Adipocyte (in vitro differentiated cells): ENCODE data around the gene NTN1.

Source experiments
- DNase-seq: peaks from one replicate; pipeline ENCODE4 v3.0.0-alpha.2; 2015; ENCODE audit warnings: low read depth
- H3K27me3 ChIP-seq: replicated peaks from 2 replicates; pipeline ENCODE4 v1.7.0; 2013; ENCODE audit warnings: mild to moderate bottlenecking, low read length, moderate library complexity; ENCODE audit not compliant: control insufficient read depth, insufficient read depth
- H3K36me3 ChIP-seq: 2 replicates; pipeline ENCODE4 v1.7.0; 2013; ENCODE audit warnings: low read length, mild to moderate bottlenecking, moderate library complexity; ENCODE audit not compliant: control insufficient read depth, insufficient read depth, severe bottlenecking
- H3K4me1 ChIP-seq: 2 replicates; pipeline ENCODE4 v1.7.0; 2013; ENCODE audit warnings: mild to moderate bottlenecking, low read length, moderate library complexity; ENCODE audit not compliant: control insufficient read depth, insufficient read depth
- H3K4me3 ChIP-seq: 2 replicates; pipeline ENCODE4 v1.7.0; 2013; ENCODE audit warnings: mild to moderate bottlenecking, low read length, moderate library complexity
- H3K9ac ChIP-seq: 2 replicates; pipeline ENCODE4 v1.7.0; 2013; ENCODE audit warnings: mild to moderate bottlenecking, low read length, moderate library complexity
- H3K9me3 ChIP-seq: 2 replicates; pipeline ENCODE4 v1.7.0; 2013; ENCODE audit warnings: mild to moderate bottlenecking, low read length, moderate library complexity; ENCODE audit not compliant: control insufficient read depth

The NTN1 gene

GRCh38 chr17:9115214-9116191 lies 94.2 kb downstream of the NTN1 start:
- peak; percentile 48 for DNase-seq
- peak overlapping the region; percentile 80 for H3K4me3 ChIP-seq

GRCh38 chr17:9116311-9116835 lies 95.1 kb downstream of the NTN1 start:
- peaks cover 7% of the 10 kb centered on the region for H3K27me3 ChIP-seq
- H3K4me1 ChIP-seq = peaks cover 8% of the 10 kb centered on the region
- H3K9me3 ChIP-seq = peaks cover 4% of the 10 kb centered on the region
- no peak overlapping the region for H3K4me3 ChIP-seq
- no peak for DNase-seq
- H3K36me3 ChIP-seq = no peaks in the 10 kb centered on the region
- no peak overlapping the region for H3K9ac ChIP-seq

More at GRCh38 chr17:9115214-9116191, 94.2 kb downstream of the NTN1 start:
- Histone ChIP-seq H3K27me3 (peaks cover 2% of the 10 kb centered on the region), H3K9ac (peak overlapping the region; percentile 75), H3K4me1 (peaks cover 8% of the 10 kb centered on the region), H3K36me3 (no peaks in the 10 kb centered on the region), H3K9me3 (peaks cover 4% of the 10 kb centered on the region)

- no peak overlapping the region for H3K9ac ChIP-seq
- peaks cover 4% of the 10 kb centered on the region for H3K9me3 ChIP-seq
- no peak for DNase-seq
- H3K36me3 ChIP-seq = no peaks in the 10 kb centered on the region
- peaks cover 8% of the 10 kb centered on the region for H3K4me1 ChIP-seq
- no peak overlapping the region for H3K4me3 ChIP-seq
- peaks cover 7% of the 10 kb centered on the region for H3K27me3 ChIP-seq
Observed at GRCh38 chr17:9116861-9117568, 95.7 kb downstream of the NTN1 start.

GRCh38 chr17:9120471-9120870 lies 99.2 kb downstream of the NTN1 start:
- H3K27me3 ChIP-seq = peaks cover 10% of the 10 kb centered on the region
- H3K4me3 ChIP-seq = no peak overlapping the region
- no peaks in the 10 kb centered on the region for H3K36me3 ChIP-seq
- H3K9me3 ChIP-seq = peaks cover 4% of the 10 kb centered on the region
- peaks cover 4% of the 10 kb centered on the region for H3K4me1 ChIP-seq
- no peak overlapping the region for H3K9ac ChIP-seq
- DNase-seq = no peak

- Histone ChIP-seq H3K4me1 (no peaks in the 10 kb centered on the region), H3K4me3 (no peak overlapping the region), H3K9ac (no peak overlapping the region), H3K9me3 (peaks cover 4% of the 10 kb centered on the region), H3K27me3 (peaks cover 10% of the 10 kb centered on the region), H3K36me3 (no peaks in the 10 kb centered on the region)
- no peak for DNase-seq
Observed at GRCh38 chr17:9121186-9121820, 100.0 kb downstream of the NTN1 start.

GRCh38 chr17:9123594-9124553 lies 102.6 kb downstream of the NTN1 start:
- no peaks in the 10 kb centered on the region for H3K36me3 ChIP-seq
- H3K4me3 ChIP-seq = no peak overlapping the region
- no peak for DNase-seq
- H3K9ac ChIP-seq = no peak overlapping the region
- no peaks in the 10 kb centered on the region for H3K4me1 ChIP-seq
- peaks cover under 1% of the 10 kb centered on the region for H3K9me3 ChIP-seq
- peaks cover 10% of the 10 kb centered on the region for H3K27me3 ChIP-seq

GRCh38 chr17:9124554-9124935 lies 103.2 kb downstream of the NTN1 start:
- Histone ChIP-seq H3K27me3 (peaks cover 10% of the 10 kb centered on the region), H3K9ac (no peak overlapping the region), H3K36me3 (no peaks in the 10 kb centered on the region), H3K4me3 (no peak overlapping the region), H3K9me3 (no peaks in the 10 kb centered on the region), H3K4me1 (no peaks in the 10 kb centered on the region)
- DNase-seq = no peak

- Histone ChIP-seq H3K4me1 (no peaks in the 10 kb centered on the region), H3K4me3 (no peak overlapping the region), H3K27me3 (peaks cover 12% of the 10 kb centered on the region), H3K36me3 (no peaks in the 10 kb centered on the region), H3K9me3 (no peaks in the 10 kb centered on the region), H3K9ac (no peak overlapping the region)
- no peak for DNase-seq
Observed at GRCh38 chr17:9125722-9126121, 104.4 kb downstream of the NTN1 start.

- no peaks in the 10 kb centered on the region for H3K4me1 ChIP-seq
- peaks cover 8% of the 10 kb centered on the region for H3K27me3 ChIP-seq
- H3K9me3 ChIP-seq = no peaks in the 10 kb centered on the region
- DNase-seq = no peak
- H3K9ac ChIP-seq = no peak overlapping the region
- no peaks in the 10 kb centered on the region for H3K36me3 ChIP-seq
- H3K4me3 ChIP-seq = no peak overlapping the region
Observed at GRCh38 chr17:9127340-9127739, 106.0 kb downstream of the NTN1 start.

GRCh38 chr17:9131371-9131770 lies 110.1 kb downstream of the NTN1 start:
- H3K27me3 ChIP-seq = peaks cover 19% of the 10 kb centered on the region
- H3K9me3 ChIP-seq = no peaks in the 10 kb centered on the region
- H3K4me1 ChIP-seq = no peaks in the 10 kb centered on the region
- H3K4me3 ChIP-seq = no peak overlapping the region
- no peak overlapping the region for H3K9ac ChIP-seq
- DNase-seq = no peak
- H3K36me3 ChIP-seq = no peaks in the 10 kb centered on the region
